HG02759 (cell line): Measurements from ENCODE around the gene MAP2K5.
"Not testable (repeated sequence)": the region's sequence is repeated elsewhere in the genome, so short reads cannot be mapped to it uniquely, and the experiment has no call there.

Experiments
- ATAC-seq: cut with Tn5 transposase; IDR thresholded peaks from one replicate; pipeline ENCODE4 v1.9.1; 2021; ENCODE audit warnings: mild to moderate bottlenecking, moderate library complexity; ENCODE audit not compliant: unreplicated experiment

MAP2K5 gene

GRCh38 chr15:67646847-67647246, 104.3 kb downstream of the MAP2K5 start:
- no peak for ATAC-seq

GRCh38 chr15:67652586-67652985, 110.1 kb downstream of the MAP2K5 start:
- no peak for ATAC-seq

- no peak for ATAC-seq
Measured at GRCh38 chr15:67660446-67660845, 117.9 kb downstream of the MAP2K5 start.

- ATAC-seq, result no peak
Measured at GRCh38 chr15:67660874-67661606, 118.5 kb downstream of the MAP2K5 start.

GRCh38 chr15:67670647-67671305, 128.3 kb downstream of the MAP2K5 start:
- ATAC-seq, result no peak

- not testable (repeated sequence) for ATAC-seq
Measured at GRCh38 chr15:67672834-67673233, 130.3 kb downstream of the MAP2K5 start.

GRCh38 chr15:67674983-67675382, 132.5 kb downstream of the MAP2K5 start:
- ATAC-seq, result no peak

- ATAC-seq, result no peak
Measured at GRCh38 chr15:67678089-67678488, 135.6 kb downstream of the MAP2K5 start.

GRCh38 chr15:67678993-67679392, 136.5 kb downstream of the MAP2K5 start:
- no peak for ATAC-seq

GRCh38 chr15:67680641-67681040, 138.1 kb downstream of the MAP2K5 start:
- no peak for ATAC-seq

- no peak for ATAC-seq
Measured at GRCh38 chr15:67685008-67685599, 142.6 kb downstream of the MAP2K5 start.

- no peak for ATAC-seq
Measured at GRCh38 chr15:67685716-67686115, 143.2 kb downstream of the MAP2K5 start.

- ATAC-seq, result no peak
Measured at GRCh38 chr15:67690936-67691335, 148.4 kb downstream of the MAP2K5 start.

- ATAC-seq, result no peak
Measured at GRCh38 chr15:67691450-67691849, 148.9 kb downstream of the MAP2K5 start.

- no peak for ATAC-seq
Measured at GRCh38 chr15:67692573-67692972, 150.1 kb downstream of the MAP2K5 start.

GRCh38 chr15:67696087-67696486, 153.6 kb downstream of the MAP2K5 start:
- ATAC-seq, result no peak

- no peak for ATAC-seq
Measured at GRCh38 chr15:67700023-67700422, 157.5 kb downstream of the MAP2K5 start.

GRCh38 chr15:67701669-67702068, 159.2 kb downstream of the MAP2K5 start:
- ATAC-seq, result no peak

- ATAC-seq, result no peak
Measured at GRCh38 chr15:67707520-67708283, 165.2 kb downstream of the MAP2K5 start.

GRCh38 chr15:67708500-67708899, 166.0 kb downstream of the MAP2K5 start:
- ATAC-seq, result no peak

- no peak for ATAC-seq
Measured at GRCh38 chr15:67715170-67715569, 172.7 kb downstream of the MAP2K5 start.
